C4-2B (cell line): ENCODE results near the gene GPR108.

ENCODE experiments used
- CTCF ChIP-seq: fragments of 450-650 bp; conservative IDR thresholded peaks from 2 replicates; pipeline ENCODE4 v1.5.1; 2017; ENCODE audit warnings: mild to moderate bottlenecking
- ZFX ChIP-seq: fragments of 450-650 bp; IDR thresholded peaks from 2 replicates; pipeline ENCODE4 v1.6.1; 2017

DNA sequence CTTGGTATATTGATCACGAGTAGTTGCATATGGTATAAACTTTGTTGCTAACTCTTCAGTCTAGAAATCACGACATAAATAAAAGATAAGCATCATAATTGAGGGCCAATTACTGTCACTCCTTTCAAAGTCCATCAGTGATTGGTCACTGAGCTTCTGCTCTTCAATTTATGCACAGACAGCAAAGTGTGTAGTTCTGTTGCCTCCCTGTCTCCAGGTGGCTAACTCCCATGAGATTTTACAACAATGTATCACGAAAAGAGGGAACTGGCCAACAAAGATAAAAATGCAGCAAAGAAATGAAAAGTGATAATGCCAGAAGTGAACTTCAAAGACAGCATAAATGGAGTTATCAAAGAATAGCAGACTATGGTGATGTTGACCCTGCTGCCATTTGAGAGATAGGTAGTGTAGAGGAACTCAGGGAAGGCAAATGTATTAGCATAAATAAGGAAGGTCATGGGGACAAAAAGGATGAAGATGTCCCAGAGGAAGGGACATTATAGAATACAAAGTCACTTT lies 54.7 kb downstream of the GPR108 start:
- TF ChIP-seq CTCF (no peak), ZFX (no peak)
